Measurements from ENCODE around the gene ANKRD42. TPM values are rescaled to one million over a fixed set of nuclear protein-coding genes. Genes with fewer than 3 reads are reported as not detected.

Gene ANKRD42
- total and polyA plus RNA-seq, 7 donors, result 4.2 to 12.2 (median 9.6) TPM

GRCh38 chr11:83152264-83152663, 41.2 kb upstream of the ANKRD42 start:
- Histone ChIP-seq H3K4me3 (no peak overlapping the region), H3K36me3 (no peaks in the 10 kb centered on the region), H3K4me1 (peaks cover 0 to 7% (median 0%) of the 10 kb centered on the region in 4 donors), H3K9me3 (no peaks in the 10 kb centered on the region), H3K27ac (no peak overlapping the region), H3K27me3 (no peaks in the 10 kb centered on the region)
- DNase-seq, result no peak
- intact Hi-C loops (cut with DNase I), result no loop called here
- TF ChIP-seq, protein P1, sequence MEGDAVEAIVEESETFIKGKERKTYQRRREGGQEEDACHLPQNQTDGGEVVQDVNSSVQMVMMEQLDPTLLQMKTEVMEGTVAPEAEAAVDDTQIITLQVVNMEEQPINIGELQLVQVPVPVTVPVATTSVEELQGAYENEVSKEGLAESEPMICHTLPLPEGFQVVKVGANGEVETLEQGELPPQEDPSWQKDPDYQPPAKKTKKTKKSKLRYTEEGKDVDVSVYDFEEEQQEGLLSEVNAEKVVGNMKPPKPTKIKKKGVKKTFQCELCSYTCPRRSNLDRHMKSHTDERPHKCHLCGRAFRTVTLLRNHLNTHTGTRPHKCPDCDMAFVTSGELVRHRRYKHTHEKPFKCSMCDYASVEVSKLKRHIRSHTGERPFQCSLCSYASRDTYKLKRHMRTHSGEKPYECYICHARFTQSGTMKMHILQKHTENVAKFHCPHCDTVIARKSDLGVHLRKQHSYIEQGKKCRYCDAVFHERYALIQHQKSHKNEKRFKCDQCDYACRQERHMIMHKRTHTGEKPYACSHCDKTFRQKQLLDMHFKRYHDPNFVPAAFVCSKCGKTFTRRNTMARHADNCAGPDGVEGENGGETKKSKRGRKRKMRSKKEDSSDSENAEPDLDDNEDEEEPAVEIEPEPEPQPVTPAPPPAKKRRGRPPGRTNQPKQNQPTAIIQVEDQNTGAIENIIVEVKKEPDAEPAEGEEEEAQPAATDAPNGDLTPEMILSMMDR (IDR thresholded peaks at IDR 0.05), result no peak
- TF ChIP-seq POLR2AphosphoS5 (IDR thresholded peaks at IDR 0.05) (no peak), EP300 (IDR thresholded peaks at IDR 0.05) (no peak)
- 95 to 96% methylated on average over 2 of the region's 2 CpGs for WGBS, 2 donors

GRCh38 chr11:83153764-83154163, 39.7 kb upstream of the ANKRD42 start:
- DNase-seq, result no peak
- H3K9me3 ChIP-seq, result no peaks in the 10 kb centered on the region
- H3K4me3 ChIP-seq, result no peak overlapping the region
- intact Hi-C loops (cut with DNase I), result no loop called here
- H3K27ac ChIP-seq, result no peak overlapping the region
- no peaks in the 10 kb centered on the region for H3K27me3 ChIP-seq
- no peaks in the 10 kb centered on the region for H3K36me3 ChIP-seq
- peaks cover 0 to 7% (median 0%) of the 10 kb centered on the region in 4 donors for H3K4me1 ChIP-seq
- WGBS, 2 donors, result 85 to 90% methylated on average over 6 of the region's 6 CpGs
- TF ChIP-seq EP300 (IDR thresholded peaks at IDR 0.05) (no peak), POLR2AphosphoS5 (IDR thresholded peaks at IDR 0.05) (no peak), POLR2A (IDR thresholded peaks at IDR 0.05) (no peak)
- TF ChIP-seq, protein P1 (IDR thresholded peaks at IDR 0.05), result no peak

- peak overlapping the region; percentile 54 to 72 (median 63) for H3K4me3 ChIP-seq
- whole genome bisulfite sequencing, 2 donors, result 0% methylated on average over 35 of the region's 35 CpGs
- H3K36me3 ChIP-seq, result peaks cover 0 to 11% (median 0%) of the 10 kb centered on the region in 4 donors
- intact Hi-C loops (cut with DNase I), result loop anchor here (2.0 to 5.0 kb wide), 4 partner anchors 122 to 256 kb away; partner anchors contain the start of genes CCDC90B, DDIAS and PRCP
- peak overlapping the region; percentile 85 to 99 (median 96) for H3K27ac ChIP-seq
- DNase-seq, result peak; percentile 100
- peak; percentile 69 to 97 (median 94) for TF ChIP-seq POLR2AphosphoS5 (IDR thresholded peaks at IDR 0.05)
- no peak for TF ChIP-seq EP300 (IDR thresholded peaks at IDR 0.05)
- peak; percentile 85 to 93 for TF ChIP-seq POLR2A (IDR thresholded peaks at IDR 0.05)
- TF ChIP-seq, protein P1 (IDR thresholded peaks at IDR 0.05), result no peak
- peaks cover 0 to 30% (median 20%) of the 10 kb centered on the region in 4 donors for H3K4me1 ChIP-seq
- H3K27me3 ChIP-seq, result no peaks in the 10 kb centered on the region
- no peaks in the 10 kb centered on the region for H3K9me3 ChIP-seq
Observed at GRCh38 chr11:83156144-83156995, 37.1 kb upstream of the ANKRD42 start.

DNA sequence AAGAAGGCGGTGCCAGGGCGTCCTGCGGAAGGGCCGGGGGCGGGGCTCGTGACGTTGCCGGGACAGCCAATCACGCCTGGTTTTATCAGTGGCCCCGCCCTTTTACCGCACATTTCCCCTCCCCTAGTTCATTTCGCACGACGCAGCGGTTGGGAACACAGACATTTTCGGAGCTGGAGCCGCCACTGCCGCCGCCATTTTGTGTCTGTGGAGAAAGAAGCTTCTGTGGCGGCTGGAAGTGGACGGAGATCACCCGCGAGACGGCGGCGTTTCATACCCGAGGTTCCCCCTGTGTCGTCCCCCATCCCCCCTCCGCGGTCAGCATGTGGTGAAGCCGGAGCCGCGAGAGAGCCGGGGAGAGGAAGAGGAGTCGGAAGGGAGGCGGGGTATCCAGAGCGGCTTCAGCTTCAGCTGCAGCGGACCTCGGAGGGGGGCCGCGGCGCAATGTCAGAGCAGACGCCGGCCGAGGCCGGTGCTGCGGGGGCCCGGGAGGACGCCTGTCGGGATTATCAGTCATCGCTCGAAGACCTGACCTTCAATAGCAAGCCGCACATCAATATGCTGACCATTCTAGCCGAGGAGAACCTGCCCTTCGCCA, 36.4 kb upstream of the ANKRD42 start, which contains the start of gene PCF11:
Gene PCF11, plus strand, starts transcription at position 136 of the 598 bp plus-strand sequence. Its CDS starts 309 bp downstream, at position 445.
- H3K4me3 ChIP-seq, result peak within 1 kb of the TSS; percentile 80 to 97 (median 87)
- DNase-seq, result no peak
- H3K36me3 ChIP-seq, result peaks cover 0 to 14% (median 0%) of the 10 kb centered on the region in 4 donors
- no peaks in the 10 kb centered on the region for H3K9me3 ChIP-seq
- peaks cover 0 to 36% (median 27%) of the 10 kb centered on the region in 4 donors for H3K4me1 ChIP-seq
- no peaks in the 10 kb centered on the region for H3K27me3 ChIP-seq
- peak within 1 kb of the TSS; percentile 97 to 100 (median 98) for H3K27ac ChIP-seq
- TF ChIP-seq POLR2A (IDR thresholded peaks at IDR 0.05), result peak; percentile 100
- no peak for TF ChIP-seq EP300 (IDR thresholded peaks at IDR 0.05)
- peak; percentile 100 for TF ChIP-seq POLR2AphosphoS5 (IDR thresholded peaks at IDR 0.05)
- TF ChIP-seq, protein P1 (IDR thresholded peaks at IDR 0.05), result no peak
- WGBS, 2 donors, result 0 to 1% methylated on average over 55 of the region's 55 CpGs
- intact Hi-C loops (cut with DNase I), result loop anchor here (1.0 to 5.0 kb wide), 5 partner anchors 37 to 256 kb away; partner anchors contain the start of genes CCDC90B, DDIAS and PRCP

Data from sigmoid colon (tissue), 7 donors.